ENCODE measurements around the gene TCEAL3.
"Not testable (repeated sequence)": the region's sequence is repeated elsewhere in the genome, so short reads cannot be mapped to it uniquely, and the experiment has no call there.

TCEAL3 gene, protein sequence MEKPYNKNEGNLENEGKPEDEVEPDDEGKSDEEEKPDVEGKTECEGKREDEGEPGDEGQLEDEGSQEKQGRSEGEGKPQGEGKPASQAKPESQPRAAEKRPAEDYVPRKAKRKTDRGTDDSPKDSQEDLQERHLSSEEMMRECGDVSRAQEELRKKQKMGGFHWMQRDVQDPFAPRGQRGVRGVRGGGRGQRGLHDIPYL

DNA sequence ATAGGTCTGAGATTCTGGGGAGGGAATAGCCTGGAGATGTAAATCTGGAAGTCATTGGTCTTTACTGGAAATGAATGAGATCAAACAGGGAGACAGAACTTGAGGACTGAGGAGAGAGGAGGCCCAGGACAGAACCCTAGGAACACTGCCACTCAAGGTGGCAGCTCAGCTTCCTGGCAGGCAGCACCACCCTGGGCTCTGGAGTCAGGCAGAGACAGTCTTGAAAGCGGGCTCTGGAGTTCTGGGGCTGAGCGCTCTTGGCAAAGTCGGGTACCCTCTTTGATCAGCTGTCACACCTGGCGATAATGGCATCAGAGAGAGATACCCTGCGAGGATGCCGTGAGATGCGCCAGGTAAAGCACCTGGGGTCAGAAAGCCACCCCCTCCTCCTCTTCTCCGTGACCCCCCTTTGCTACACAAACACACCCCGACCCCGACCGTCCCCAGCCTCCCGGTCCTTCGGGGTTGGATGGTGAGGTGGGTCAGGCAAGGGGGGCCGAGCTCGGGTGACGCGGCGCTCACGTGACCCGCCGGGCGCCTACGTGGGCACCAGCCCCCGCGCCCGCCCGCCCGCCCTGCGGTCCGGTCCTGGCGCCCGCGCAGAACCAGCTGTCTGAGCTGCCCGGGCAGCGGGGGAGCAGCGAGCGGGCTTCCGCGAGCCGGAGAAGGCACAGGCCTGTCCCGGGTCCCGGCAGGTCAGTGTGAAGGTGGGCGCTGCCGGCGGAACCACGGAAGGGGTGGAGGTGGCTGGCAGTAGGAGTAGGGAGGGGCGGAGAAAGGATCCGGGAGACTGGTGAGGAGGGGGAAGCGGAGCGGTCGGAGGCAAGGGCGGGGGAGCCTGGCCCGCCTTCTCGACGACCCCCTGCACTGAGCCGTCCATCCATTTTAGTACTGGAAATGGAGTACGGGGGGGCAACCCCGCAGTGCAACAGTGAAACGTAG, at the start of gene TCEAL3:
Gene TCEAL3, plus strand, starts transcription at position 600 of the 942 bp plus-strand sequence. CDS start 1,102 bp downstream, outside the sequence.
- no peak for DNase-seq (ENCODE audit: low read depth)

GRCh38 chrX:103560256-103560655, 47.5 kb upstream of the TCEAL3 start:
- no peak for DNase-seq (ENCODE audit: low read depth)

DNA sequence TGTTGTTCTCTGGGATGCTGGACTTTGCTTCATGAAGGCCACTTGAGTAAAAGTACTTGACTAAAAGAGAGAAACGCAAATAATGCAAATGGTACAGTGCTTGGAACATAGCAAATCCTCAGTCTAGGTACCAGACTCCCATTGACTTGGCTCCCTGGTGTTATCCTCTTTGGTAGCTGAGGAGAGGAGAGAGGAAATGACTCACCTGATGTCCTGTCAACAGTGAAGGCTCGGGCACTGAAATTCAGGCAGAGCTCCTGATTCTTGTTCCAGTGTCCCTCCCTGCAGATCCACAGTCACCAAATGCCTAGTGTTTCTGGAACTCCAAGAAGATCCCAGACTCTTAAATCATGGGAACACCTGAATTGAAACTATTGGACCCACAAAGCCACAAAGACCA, 45.0 kb upstream of the TCEAL3 start:
- DNase-seq (ENCODE audit: low read depth), result no peak

DNA sequence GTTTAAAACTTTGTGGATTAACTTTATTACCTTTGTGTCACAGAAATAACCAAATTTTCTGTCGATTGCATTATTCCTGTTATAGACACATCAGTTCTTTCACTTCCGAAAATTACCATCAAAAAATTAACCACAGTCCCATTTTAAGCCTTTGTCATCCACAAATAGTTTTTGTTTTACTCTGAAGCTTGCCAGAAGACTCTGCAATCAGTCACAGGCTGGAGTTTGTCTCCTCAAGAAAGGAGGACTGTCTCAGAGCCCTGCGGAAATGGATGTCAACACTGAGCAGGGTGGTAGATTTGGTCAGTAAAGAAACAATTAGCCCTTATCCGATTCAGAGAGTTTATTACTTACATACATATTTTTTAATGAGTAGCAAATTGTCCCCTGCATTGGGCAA, 42.6 kb upstream of the TCEAL3 start:
- DNase-seq (ENCODE audit: low read depth), result no peak

GRCh38 chrX:103565752-103566151, 42.0 kb upstream of the TCEAL3 start:
- DNase-seq (ENCODE audit: low read depth), result no peak

GRCh38 chrX:103571121-103571520, 36.6 kb upstream of the TCEAL3 start:
- no peak for DNase-seq (ENCODE audit: low read depth)

DNA sequence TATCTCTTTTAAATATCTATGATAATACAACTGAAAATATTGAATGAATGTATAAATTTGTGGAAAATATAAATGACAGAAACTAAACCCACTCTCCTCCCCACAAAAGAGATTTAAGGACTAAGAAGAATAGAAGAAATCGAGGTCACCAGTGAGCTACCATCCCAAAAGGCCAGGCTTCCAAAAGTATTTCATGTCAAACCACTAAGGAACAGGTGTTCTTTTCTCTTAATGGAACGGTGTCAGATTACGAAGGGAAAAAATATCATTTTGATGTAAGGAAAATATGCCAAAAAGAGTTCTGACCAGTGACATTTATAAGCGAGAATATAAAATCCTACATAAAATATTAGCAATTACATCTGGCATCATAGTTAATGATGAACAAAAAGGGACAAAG, 36.0 kb upstream of the TCEAL3 start:
- no peak for DNase-seq (ENCODE audit: low read depth)

- DNase-seq (ENCODE audit: low read depth), result no peak
Observed at GRCh38 chrX:103573202-103573601, 34.6 kb upstream of the TCEAL3 start.

GRCh38 chrX:103584596-103584995, 23.2 kb upstream of the TCEAL3 start:
- no peak for DNase-seq (ENCODE audit: low read depth)

- DNase-seq (ENCODE audit: low read depth), result peak; percentile 20
Observed at GRCh38 chrX:103585411-103586313, 22.1 kb upstream of the TCEAL3 start, which contains the start of gene TCEAL4. TCEAL4 (plus strand) TSS chrX:103585515; CDS start chrX:103586676, 1,161 bp downstream.

GRCh38 chrX:103586314-103586646, 21.5 kb upstream of the TCEAL3 start:
- DNase-seq (ENCODE audit: low read depth), result no peak

- DNase-seq (ENCODE audit: low read depth), result no peak
Observed at GRCh38 chrX:103586659-103587058, 21.1 kb upstream of the TCEAL3 start.

GRCh38 chrX:103592295-103592694, 15.5 kb upstream of the TCEAL3 start:
- not testable (repeated sequence) for DNase-seq (ENCODE audit: low read depth)

GRCh38 chrX:103595202-103595601, 12.6 kb upstream of the TCEAL3 start:
- DNase-seq (ENCODE audit: low read depth), result not testable (repeated sequence)

- no peak for DNase-seq (ENCODE audit: low read depth)
Observed at GRCh38 chrX:103608306-103608963, 672 bp downstream of the TCEAL3 start.

DNA sequence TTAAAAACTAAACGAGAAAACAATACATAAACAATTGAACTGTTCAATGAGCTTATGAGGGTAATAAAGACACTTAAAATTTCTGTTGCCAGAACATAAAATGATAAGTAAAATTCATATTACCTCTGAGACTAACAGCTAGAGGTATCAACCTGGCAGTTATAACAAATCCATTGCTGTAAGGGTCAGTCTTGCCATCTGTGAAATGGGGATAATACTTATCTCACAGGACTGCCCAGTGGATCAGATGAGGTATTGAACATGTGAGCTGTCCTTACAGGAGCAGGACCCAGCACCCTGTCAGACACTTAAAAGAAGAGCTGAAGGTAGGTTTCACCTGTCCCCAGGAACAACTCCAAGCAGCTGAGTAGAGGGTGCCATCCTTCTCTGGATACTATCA, 2.5 kb downstream of the TCEAL3 start:
- DNase-seq (ENCODE audit: low read depth), result no peak

DNA sequence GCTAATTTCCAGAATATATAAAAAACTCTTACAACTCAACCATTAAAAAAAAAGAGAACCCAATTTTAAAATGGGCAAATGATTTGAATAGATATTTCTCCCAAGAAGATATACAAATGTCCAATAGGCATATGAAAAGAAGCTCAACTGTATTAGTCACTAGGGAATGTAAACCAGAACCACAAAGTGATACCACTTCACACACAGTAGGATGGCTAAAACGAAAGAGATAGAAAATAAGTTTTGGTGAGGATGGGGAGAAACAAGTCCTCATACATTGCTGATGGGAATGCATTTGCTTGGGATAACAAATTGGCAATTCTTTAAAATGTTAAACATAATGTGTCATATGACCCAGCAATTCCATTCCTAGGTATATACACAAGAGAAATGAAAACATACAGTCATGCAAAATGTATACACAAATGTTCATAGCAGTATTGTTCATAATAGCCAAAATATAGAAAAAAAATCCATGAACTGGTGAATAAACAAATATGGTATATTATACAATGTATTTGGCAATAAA, 5.7 kb downstream of the TCEAL3 start:
- no peak for DNase-seq (ENCODE audit: low read depth)

GRCh38 chrX:103614999-103615398, 7.2 kb downstream of the TCEAL3 start:
- no peak for DNase-seq (ENCODE audit: low read depth)

DNA sequence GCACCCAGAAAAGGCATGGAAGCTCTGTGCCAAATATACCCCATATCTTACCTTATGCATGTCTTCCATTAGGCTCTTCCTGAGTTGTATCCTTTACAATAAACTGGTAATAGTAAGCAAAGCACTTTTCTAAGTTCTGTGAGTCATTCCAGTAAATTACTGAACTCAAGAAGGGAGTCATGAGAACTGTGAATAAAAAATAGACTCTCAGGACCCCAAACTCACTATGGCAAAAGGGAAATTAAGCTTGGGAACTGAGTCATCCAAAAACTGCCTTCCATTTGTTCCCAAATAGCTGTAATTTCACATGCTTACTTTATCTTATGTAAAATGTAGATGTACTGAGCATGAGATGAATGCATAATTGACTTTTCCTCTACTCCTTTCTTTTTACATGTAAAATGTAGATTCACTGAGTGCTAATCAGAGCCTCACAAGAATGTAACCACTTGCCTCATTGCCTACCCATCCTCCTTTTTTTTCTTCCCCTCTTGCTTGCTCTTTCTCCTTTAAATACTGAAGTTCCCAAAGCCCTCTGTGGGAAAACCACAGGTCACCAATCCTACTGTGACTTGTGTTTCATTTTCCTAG, 8.1 kb downstream of the TCEAL3 start:
- DNase-seq (ENCODE audit: low read depth), result no peak

- DNase-seq (ENCODE audit: low read depth), result no peak
Observed at GRCh38 chrX:103616676-103617186, 9.0 kb downstream of the TCEAL3 start.

- DNase-seq (ENCODE audit: low read depth), result no peak
Observed at GRCh38 chrX:103624111-103624510, 16.3 kb downstream of the TCEAL3 start.

Data from activated gamma-delta T cell treated with anti-CD3 and anti-CD28 coated beads, Interleukin-2, amount 50 U/mL, for 16 hours (primary cell).